ENCODE measurements around the gene TMEM108.

- TF ChIP-seq CTCF (optimal IDR thresholded peaks at IDR 0.05 in 1 of 3, IDR thresholded peaks at IDR 0.05 in 1 of 3, conservative IDR thresholded peaks at IDR 0.05 in 1 of 3; ENCODE audit: extremely low read depth in 1 of 3, insufficient read depth in 2 of 3, low read length in 3 of 3) (no peak), EZH2 (IDR thresholded peaks at IDR 0.05; ENCODE audit: low read length) (no peak)
Observed at GRCh38 chr3:133271042-133271441, 232.9 kb downstream of the TMEM108 start.

Data from keratinocyte (primary cell).